Stomach (tissue), 9 donors: ENCODE measurements around the gene SF3B2. TPM values are rescaled to one million over a fixed set of nuclear protein-coding genes. Genes with fewer than 3 reads are reported as not detected.

Experiments used
- DNase-seq, 2 donors: peaks; one replicate each; pipeline versions ENCODE4 v3.0.0 to v3.0.0-alpha.2; 2013 to 2019
- H3K27ac ChIP-seq, 5 donors: fragments of 200-600 bp in 4 of 5; sonication (generic) in 4 of 5; one replicate each; pipeline ENCODE4 v1.5.1; 2013 to 2019; ENCODE audit warnings: mild to moderate bottlenecking in 1 of 5, moderate library complexity in 1 of 5
- H3K27me3 ChIP-seq, 3 donors: fragments of 200-600 bp; sonication (generic); one replicate each; pipeline ENCODE4 v1.5.1; 2017 to 2019; ENCODE audit warnings: mixed run types in 1 of 3
- H3K36me3 ChIP-seq, 4 donors: fragments of 200-600 bp; sonication (generic); 1 replicate in 3 of 4; 2 replicates in 1 of 4; pipeline ENCODE4 v1.5.1; 2016 to 2019
- H3K4me1 ChIP-seq, 4 donors: fragments of 200-600 bp; sonication (generic); one replicate each; pipeline ENCODE4 v1.5.1; 2016 to 2019
- H3K4me3 ChIP-seq, 4 donors: fragments of 200-600 bp; sonication (generic) in 3 of 4; one replicate each; pipeline ENCODE4 v1.5.1; 2016 to 2019; ENCODE audit warnings: mild to moderate bottlenecking in 1 of 4
- H3K9me3 ChIP-seq, 4 donors: fragments of 200-600 bp; sonication (generic); one replicate each; pipeline ENCODE4 v1.5.1; 2016 to 2019
- EP300 ChIP-seq: sonication (generic); formaldehyde crosslinking; IDR thresholded peaks from one replicate; pipeline ENCODE4 v1.6.1; 2017; ENCODE audit warnings: antibody characterized with exemption
- POLR2A ChIP-seq, 4 donors: fragments of 450-650 bp; IDR thresholded peaks; one replicate each; pipeline ENCODE4 v1.6.1; 2016; ENCODE audit warnings: antibody characterized with exemption in 4 of 4, control low read depth in 2 of 4, mild to moderate bottlenecking in 1 of 4, moderate library complexity in 1 of 4
- POLR2AphosphoS5 ChIP-seq, 3 donors: sonication (generic); formaldehyde crosslinking; IDR thresholded peaks; one replicate each; pipeline ENCODE4 v1.6.1; 2016; ENCODE audit warnings: antibody characterized with exemption in 3 of 3
- WGBS, 5 donors: extraction: QIAGEN DNeasy Blood & Tissue Kit in 3 of 5; methylation state at CpG; one replicate each; pipeline versions ENCODE4 v1.1.5 to v1.1.7; 2013 to 2018; 5-methylcytosine and 5-hydroxymethylcytosine counted together
- intact Hi-C: fragments of 100-400 bp; cut with DNase I; formaldehyde crosslinking; loops from one replicate; pipeline ENCODE4 v1.15.1; 2023; ENCODE audit warnings: low total_unique reads
- polyA plus RNA-seq, 3 donors: library from polyadenylated mRNA; stranded (reverse); fragments of 200-250 nt; gene quantifications; one replicate each; pipeline ENCODE4 v1.2.3, GENCODE V29; 2013
- total RNA-seq, 5 donors: library from RNA; depleted of rRNA; stranded (reverse); fragments of >200 nt; gene quantifications; one replicate each; pipeline versions ENCODE4 v1.1.0 to v1.2.3, GENCODE V29; 2014 to 2016
- TF ChIP-seq, protein P1 (sequence below), 7 experiments: fragments of 450-650 bp in 4 of 7; fragments of 200-600 bp in 3 of 7; sonication (generic) in 3 of 7; IDR thresholded peaks; one replicate each; pipeline ENCODE4 v1.5.1; 2016 to 2019; ENCODE audit warnings: antibody characterized with exemption in 7 of 7, control low read depth in 2 of 7, mild to moderate bottlenecking in 1 of 7
- donor health status: healthy with polysubstance abuse.
- donor health status: Bipolar disorder and iron deficiency.
- donor health status: healthy.

Gene SF3B2
- total and polyA plus RNA-seq, 8 donors = 52.7 to 366 (median 108) TPM

DNA sequence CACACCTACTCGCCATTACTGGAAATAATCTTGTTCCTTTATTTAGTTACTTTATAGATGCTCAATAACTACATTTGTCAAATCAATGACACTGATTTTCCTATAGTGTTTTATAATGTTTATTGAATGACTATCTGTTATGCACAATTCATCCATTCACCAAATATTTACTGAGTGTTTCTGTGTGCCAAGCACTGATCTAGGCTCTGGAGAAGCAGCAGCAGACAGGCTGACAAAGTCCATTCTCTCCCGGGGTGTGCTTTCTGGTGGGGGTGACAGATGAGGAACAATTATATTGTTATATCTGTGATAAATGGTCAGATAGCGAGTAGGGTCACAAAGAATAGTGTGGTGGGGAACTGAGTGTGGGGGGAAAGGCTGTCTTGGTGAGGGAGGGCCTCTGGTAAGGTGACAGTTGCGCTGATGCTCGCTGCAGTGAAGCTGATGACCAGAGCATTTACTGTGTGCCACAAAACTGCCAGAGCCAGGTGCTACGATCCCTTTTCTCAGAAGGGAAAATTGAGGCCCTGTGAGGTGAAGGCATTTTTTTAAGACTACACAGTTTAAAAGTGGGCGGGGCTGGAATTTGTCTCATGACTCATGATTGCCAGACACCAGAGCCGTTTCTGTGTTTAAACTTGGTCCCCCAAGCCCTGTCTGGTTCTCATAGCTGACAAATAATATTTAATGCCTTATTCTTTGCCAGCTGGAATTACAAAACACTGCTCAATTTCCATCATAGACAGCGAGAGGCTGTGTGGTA, 28.1 kb downstream of the SF3B2 start:
- 54 to 58% (median 56%) methylated on average over 9 of the region's 9 CpGs for WGBS, 5 donors
- Histone ChIP-seq H3K27me3 (no peaks in the 10 kb centered on the region), H3K9me3 (no peaks in the 10 kb centered on the region), H3K4me3 (no peak overlapping the region), H3K4me1 (peaks cover 27 to 79% (median 58%) of the 10 kb centered on the region in 4 donors), H3K27ac (peak overlapping the region in 4 of 5 donors; percentile 22 to 80 (median 57)), H3K36me3 (peaks cover 0 to 17% (median 9%) of the 10 kb centered on the region in 4 donors)
- TF ChIP-seq POLR2A (IDR thresholded peaks at IDR 0.05) (no peak), EP300 (no peak), POLR2AphosphoS5 (IDR thresholded peaks at IDR 0.05) (peak in 1 of 3 donors; percentile 10)
- TF ChIP-seq, protein P1, sequence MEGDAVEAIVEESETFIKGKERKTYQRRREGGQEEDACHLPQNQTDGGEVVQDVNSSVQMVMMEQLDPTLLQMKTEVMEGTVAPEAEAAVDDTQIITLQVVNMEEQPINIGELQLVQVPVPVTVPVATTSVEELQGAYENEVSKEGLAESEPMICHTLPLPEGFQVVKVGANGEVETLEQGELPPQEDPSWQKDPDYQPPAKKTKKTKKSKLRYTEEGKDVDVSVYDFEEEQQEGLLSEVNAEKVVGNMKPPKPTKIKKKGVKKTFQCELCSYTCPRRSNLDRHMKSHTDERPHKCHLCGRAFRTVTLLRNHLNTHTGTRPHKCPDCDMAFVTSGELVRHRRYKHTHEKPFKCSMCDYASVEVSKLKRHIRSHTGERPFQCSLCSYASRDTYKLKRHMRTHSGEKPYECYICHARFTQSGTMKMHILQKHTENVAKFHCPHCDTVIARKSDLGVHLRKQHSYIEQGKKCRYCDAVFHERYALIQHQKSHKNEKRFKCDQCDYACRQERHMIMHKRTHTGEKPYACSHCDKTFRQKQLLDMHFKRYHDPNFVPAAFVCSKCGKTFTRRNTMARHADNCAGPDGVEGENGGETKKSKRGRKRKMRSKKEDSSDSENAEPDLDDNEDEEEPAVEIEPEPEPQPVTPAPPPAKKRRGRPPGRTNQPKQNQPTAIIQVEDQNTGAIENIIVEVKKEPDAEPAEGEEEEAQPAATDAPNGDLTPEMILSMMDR (IDR thresholded peaks at IDR 0.05) = no peak
- DNase-seq = peak; percentile 51 to 52
- intact Hi-C loops = no loop called here

- peaks cover 27 to 78% (median 59%) of the 10 kb centered on the region in 4 donors for H3K4me1 ChIP-seq
Measured at GRCh38 chr11:66081505-66081904, 29.3 kb downstream of the SF3B2 start.

GRCh38 chr11:66082946-66083698, 31.0 kb downstream of the SF3B2 start:
- Histone ChIP-seq H3K4me3 (no peak overlapping the region), H3K27ac (peak overlapping the region in 3 of 5 donors; percentile 24 to 80 (median 34)), H3K27me3 (no peaks in the 10 kb centered on the region), H3K9me3 (no peaks in the 10 kb centered on the region), H3K4me1 (peaks cover 27 to 74% (median 56%) of the 10 kb centered on the region in 4 donors), H3K36me3 (no peaks in the 10 kb centered on the region)
- 37 to 43% (median 43%) methylated on average over 4 of the region's 4 CpGs for WGBS, 5 donors
- DNase-seq = peak in 1 of 2 donors; percentile 80
- TF ChIP-seq, protein P1 (IDR thresholded peaks at IDR 0.05) = no peak
- TF ChIP-seq POLR2A (IDR thresholded peaks at IDR 0.05) (no peak), EP300 (no peak), POLR2AphosphoS5 (IDR thresholded peaks at IDR 0.05) (no peak)
- intact Hi-C loops = no loop called here

More at GRCh38 chr11:66081505-66081904, 29.3 kb downstream of the SF3B2 start:
- Histone ChIP-seq H3K9me3 (no peaks in the 10 kb centered on the region), H3K4me3 (no peak overlapping the region), H3K36me3 (peaks cover 0 to 10% (median 3%) of the 10 kb centered on the region in 4 donors), H3K27me3 (no peaks in the 10 kb centered on the region), H3K27ac (peak overlapping the region in 4 of 5 donors; percentile 13 to 80 (median 57))
- peak; percentile 78 to 84 for DNase-seq
- intact Hi-C loops = no loop called here
- TF ChIP-seq EP300 (no peak), POLR2AphosphoS5 (IDR thresholded peaks at IDR 0.05) (peak in 1 of 3 donors; percentile 11)
- 6 to 26% (median 12%) methylated on average over 5 of the region's 5 CpGs for WGBS, 5 donors

DNA sequence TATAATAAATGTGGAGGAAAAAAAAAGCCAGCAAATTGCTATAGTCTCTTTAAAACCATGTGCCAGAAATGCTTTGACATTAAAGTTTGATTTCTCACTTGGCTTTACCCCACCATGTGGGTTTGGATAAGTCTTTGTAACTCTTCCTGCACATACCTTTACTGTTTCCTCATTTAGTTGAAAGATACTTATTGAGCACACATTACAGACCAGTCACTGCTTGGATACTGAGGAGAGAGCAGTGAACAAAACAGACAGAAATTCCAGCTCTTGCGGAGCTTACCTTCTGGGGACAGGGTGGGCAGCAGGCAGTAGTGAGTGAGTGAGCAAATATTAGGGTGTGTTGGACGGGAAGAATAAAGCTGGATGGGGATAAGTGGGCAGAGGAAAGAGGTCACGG, 31.6 kb downstream of the SF3B2 start:
- Histone ChIP-seq H3K36me3 (no peaks in the 10 kb centered on the region), H3K4me3 (no peak overlapping the region), H3K4me1 (peaks cover 27 to 69% (median 56%) of the 10 kb centered on the region in 4 donors), H3K27me3 (no peaks in the 10 kb centered on the region), H3K27ac (peak overlapping the region in 2 of 5 donors; percentile 34 to 80), H3K9me3 (no peaks in the 10 kb centered on the region)
- TF ChIP-seq EP300 (no peak), POLR2AphosphoS5 (IDR thresholded peaks at IDR 0.05) (no peak), POLR2A (IDR thresholded peaks at IDR 0.05) (no peak)
- DNase-seq = no peak
- WGBS, 5 donors = 79 to 91% (median 83%) methylated on average over 3 of the region's 3 CpGs
- intact Hi-C loops = no loop called here

GRCh38 chr11:66084821-66085475, 32.8 kb downstream of the SF3B2 start:
- intact Hi-C loops = no loop called here
- DNase-seq = no peak
- peaks cover 25 to 58% (median 51%) of the 10 kb centered on the region in 4 donors for H3K4me1 ChIP-seq

More at GRCh38 chr11:66084821-66085475, 32.8 kb downstream of the SF3B2 start:
- no peaks in the 10 kb centered on the region for H3K27me3 ChIP-seq
- H3K4me3 ChIP-seq = no peak overlapping the region
- no peak overlapping the region for H3K27ac ChIP-seq
- no peaks in the 10 kb centered on the region for H3K36me3 ChIP-seq
- no peaks in the 10 kb centered on the region for H3K9me3 ChIP-seq
- WGBS, 5 donors = 77 to 82% (median 77%) methylated on average over 3 of the region's 3 CpGs
- TF ChIP-seq EP300 (no peak), POLR2AphosphoS5 (IDR thresholded peaks at IDR 0.05) (no peak), POLR2A (IDR thresholded peaks at IDR 0.05) (no peak)
- TF ChIP-seq, protein P1 (IDR thresholded peaks at IDR 0.05) = no peak
